ENCODE measurements around the gene ATP1A4. TPM values are rescaled to one million over a fixed set of nuclear protein-coding genes. Genes with fewer than 3 reads are reported as not detected.

Gene ATP1A4
- total and polyA plus RNA-seq, 2 of the 8 experiments (the other 6 are each of a cell fraction or from before 2014, with no cell fraction given) = 0.48 to 0.61 TPM

GRCh38 chr1:160222546-160222945, 71.1 kb downstream of the ATP1A4 start (continued):
- TF ChIP-seq CTBP2 (IDR thresholded peaks at IDR 0.05; ENCODE audit: borderline replicate concordance, insufficient read depth, insufficient read length, low read length) = no peak
- no peak for TF ChIP-seq GTF2F1 (IDR thresholded peaks at IDR 0.05; ENCODE audit: borderline replicate concordance, low read depth, low read length)
- TF ChIP-seq SP4 (IDR thresholded peaks at IDR 0.05; ENCODE audit: low read length) = no peak
- TF ChIP-seq TCF12 (IDR thresholded peaks at IDR 0.05; ENCODE audit: low read depth, low read length) = no peak
